ENCODE measurements around the gene NPHS1. TPM values are rescaled to one million over a fixed set of nuclear protein-coding genes. Genes with fewer than 3 reads are reported as not detected.

The NPHS1 gene
- total and polyA plus RNA-seq, 9 of the 15 experiments (the other 6 are each of a cell fraction or from before 2014, with no cell fraction given), result 0.01 to 0.28 (median 0.14) TPM; not detected in 5

- H3K27me3 ChIP-seq (ENCODE audit: control insufficient read depth in 2 of 2, insufficient read depth in 2 of 2, low read length in 2 of 2), result no peaks in the 10 kb centered on the region
- peaks cover 24% of the 10 kb centered on the region; the same call in 2 of the 3 replicates for H3K36me3 ChIP-seq (ENCODE audit: control insufficient read depth, insufficient read depth, low read length)
- no peaks in the 10 kb centered on the region for H4K20me1 ChIP-seq (replicated peaks; ENCODE audit: control insufficient read depth, insufficient read depth, low read length)
- peak overlapping the region in 1 of 2 experiments; percentile 45; a peak in 1 of 4 replicates for H3K9ac ChIP-seq (ENCODE audit: insufficient read depth in 1 of 2, low read depth in 2 of 2, low read length in 2 of 2)
- FAIRE-seq (no peak), ATAC-seq (no peak), DNase-seq (ENCODE audit: extremely low read depth in 1 of 4, low spot score in 3 of 4) (no peak)
- WGBS (ENCODE audit: insufficient coverage, low coverage, missing lambda C conversion rate), result 64% methylated on average over 6 of the region's 8 CpGs
- peaks cover 5% of the 10 kb centered on the region; the same call in 1 of the 3 replicates for H3K79me2 ChIP-seq (ENCODE audit: control insufficient read depth, insufficient read depth, low read length)
- BruUV-seq (replicated peaks), result no TSS peak
- TF ChIP-seq KDM2B (CRISPR knock-in tag; IDR thresholded peaks at IDR 0.05) (no peak), HNRNPL (IDR thresholded peaks at IDR 0.05; ENCODE audit: low read depth, low read length) (no peak), CTBP1 (IDR thresholded peaks at IDR 0.05; ENCODE audit: borderline replicate concordance) (no peak), STAT5A (IDR thresholded peaks at IDR 0.05; ENCODE audit: borderline replicate concordance, low read length) (no peak), TAF15 (IDR thresholded peaks at IDR 0.05; ENCODE audit: low read depth, low read length) (no peak), NR2C1 (IDR thresholded peaks at IDR 0.05) (no peak), NR2C1 (tag; IDR thresholded peaks at IDR 0.05) (no peak), U2AF2 (optimal IDR thresholded peaks at IDR 0.05; ENCODE audit: low read depth, low read length) (no peak), ZNF561 (CRISPR knock-in tag; conservative IDR thresholded peaks at IDR 0.05) (no peak), MBD2 (IDR thresholded peaks at IDR 0.05; ENCODE audit: borderline replicate concordance, low read depth) (no peak), RBM34 (IDR thresholded peaks at IDR 0.05; ENCODE audit: borderline replicate concordance, insufficient read depth, low read length) (no peak), ZNF274 (IDR thresholded peaks at IDR 0.05; ENCODE audit: borderline replicate concordance, low read depth, low read length) (no peak), EZH2 (IDR thresholded peaks at IDR 0.05; ENCODE audit: borderline replicate concordance, low read depth, low read length) (no peak), SAP30 (IDR thresholded peaks at IDR 0.05; ENCODE audit: borderline replicate concordance, insufficient read depth, low read depth, low read length, poor library complexity, severe bottlenecking) (no peak)
- intact Hi-C loops (cut with micrococcal nuclease), result no loop called here
- POLR2A ChIA-PET, result interaction anchor here (0.7 kb wide), 1 partner anchor 438 kb away, joined by 4 read pairs; no protein-coding TSS in a partner anchor
- in situ Hi-C loops (cut with MboI), result no loop called here
- H3K9me3 ChIP-seq (replicated peaks; ENCODE audit: control insufficient read depth, insufficient read depth, low read depth, low read length), result no peaks in the 10 kb centered on the region
- no peak overlapping the region for H2AFZ ChIP-seq (ENCODE audit: low read depth, low read length)
- peaks cover 10 to 44% of the 10 kb centered on the region in 2 experiments for H3K4me1 ChIP-seq (replicated peaks in 1 of 2; ENCODE audit: control insufficient read depth in 2 of 2, insufficient read depth in 2 of 2, low read length in 2 of 2)
- H3K4me2 ChIP-seq (ENCODE audit: insufficient read depth, low read length), result no peak overlapping the region
- CTCF ChIA-PET (ENCODE audit: low intra/inter-chr PET ratio), result interaction anchor here (0.7 kb wide), 1 partner anchor 1351 kb away, joined by 3 read pairs; no protein-coding TSS in a partner anchor
- no peak overlapping the region for H3K4me3 ChIP-seq
- no peaks in the 10 kb centered on the region for H3K9me1 ChIP-seq (ENCODE audit: control insufficient read depth, insufficient read depth, low read length)
- H3K27ac ChIP-seq (ENCODE audit: extremely low read depth, low read depth, low read length), result no peak overlapping the region
Observed at GRCh38 chr19:35779033-35779432, 73.3 kb downstream of the NPHS1 start.

Measured in K562 (cell line).